ENCODE data around the gene ABCA3.

- TF ChIP-seq TAF1 (IDR thresholded peaks at IDR 0.05; ENCODE audit: low read depth) = no peak
- no peak for TF ChIP-seq TEAD4 (IDR thresholded peaks at IDR 0.05)
- TF ChIP-seq RAD21 (IDR thresholded peaks at IDR 0.05; ENCODE audit: low read depth) = no peak
- TF ChIP-seq EP300 (IDR thresholded peaks at IDR 0.05; ENCODE audit: borderline replicate concordance) = no peak
- no peak for TF ChIP-seq NFIC (IDR thresholded peaks at IDR 0.05)
- no peak for TF ChIP-seq CEBPB (IDR thresholded peaks at IDR 0.05)
- TF ChIP-seq MAX (IDR thresholded peaks at IDR 0.05) = no peak
- TF ChIP-seq REST (IDR thresholded peaks at IDR 0.05; ENCODE audit: low read depth) = no peak
- TF ChIP-seq TCF12 (IDR thresholded peaks at IDR 0.05; ENCODE audit: low read depth) = no peak
- no peak for TF ChIP-seq USF1 (IDR thresholded peaks at IDR 0.05)
- no peak for TF ChIP-seq EGR1 (IDR thresholded peaks at IDR 0.05)
- TF ChIP-seq ZBTB7A (IDR thresholded peaks at IDR 0.05; ENCODE audit: low read depth) = no peak
Observed at GRCh38 chr16:2358811-2359210, 18.3 kb upstream of the ABCA3 start.

All from Ishikawa (cell line).